OCI-LY1 (cell line): ENCODE data around the gene RPEL1.

Experiments
- H2AFZ ChIP-seq: fragments of 200-600 bp; sonication (generic), shearing (Covaris generic); 2 replicates; pipeline ENCODE4 v1.6.0; 2014; ENCODE audit warnings: antibody characterized with exemption, mild to moderate bottlenecking, low read length
- H3F3A ChIP-seq: fragments of 200-600 bp; sonication (generic), shearing (Covaris generic); 2 replicates; pipeline ENCODE4 v1.6.0; 2014; ENCODE audit warnings: mild to moderate bottlenecking, antibody characterized with exemption, low read length, moderate library complexity; ENCODE audit not compliant: insufficient read depth
- H3K27ac ChIP-seq: fragments of 200-600 bp; sonication (generic); 2 replicates; pipeline ENCODE4 v1.5.1; 2014; ENCODE audit warnings: low read length, mixed run types, mild to moderate bottlenecking, low read depth; ENCODE audit not compliant: poor library complexity, severe bottlenecking
- H3K27me3 ChIP-seq: fragments of 200-600 bp; sonication (generic); 2 replicates; pipeline ENCODE4 v1.6.0; 2014; ENCODE audit warnings: antibody characterized with exemption, mild to moderate bottlenecking, low read length, moderate library complexity; ENCODE audit not compliant: insufficient read depth
- H3K36me3 ChIP-seq: fragments of 200-600 bp; sonication (generic); 2 replicates; pipeline ENCODE4 v1.6.1; 2014; ENCODE audit warnings: mild to moderate bottlenecking, antibody characterized with exemption, low read length, moderate library complexity, mixed read lengths; ENCODE audit not compliant: insufficient read depth
- H3K4me1 ChIP-seq: fragments of 200-600 bp; sonication (generic); 2 replicates; pipeline ENCODE4 v1.5.1; 2014; ENCODE audit warnings: mild to moderate bottlenecking, low read length, moderate library complexity; ENCODE audit not compliant: insufficient read depth, severe bottlenecking
- H3K4me2 ChIP-seq: fragments of 200-600 bp; sonication (generic), shearing (Covaris generic); 2 replicates; pipeline ENCODE4 v1.6.1; 2014; ENCODE audit warnings: low read length
- H3K4me3 ChIP-seq: fragments of 200-600 bp; sonication (generic); 2 replicates; pipeline ENCODE4 v1.5.1; 2014; ENCODE audit warnings: low read length, low read depth, mild to moderate bottlenecking, mixed read lengths; ENCODE audit not compliant: poor library complexity, severe bottlenecking
- H3K79me2 ChIP-seq: fragments of 200-600 bp; shearing (Covaris generic); 2 replicates; pipeline ENCODE4 v1.6.1; 2016; ENCODE audit warnings: mixed run types, low read length, mixed read lengths; ENCODE audit not compliant: insufficient read depth
- H3K9ac ChIP-seq: fragments of 200-600 bp; sonication (generic), shearing (Covaris generic); 2 replicates; pipeline ENCODE4 v1.6.1; 2014; ENCODE audit warnings: mild to moderate bottlenecking, low read length, mixed read lengths
- H3K9me2 ChIP-seq: fragments of 200-600 bp; sonication (generic), shearing (Covaris generic); 2 replicates; pipeline ENCODE4 v1.6.1; 2014; ENCODE audit warnings: low read depth, mild to moderate bottlenecking, low read length, mixed read lengths
- H3K9me3 ChIP-seq: fragments of 200-600 bp; shearing (Covaris generic); 2 replicates; pipeline ENCODE4 v1.6.1; 2014; ENCODE audit warnings: low read length, mixed read lengths
- H4K20me1 ChIP-seq: fragments of 200-600 bp; sonication (generic), shearing (Covaris generic); 2 replicates; pipeline ENCODE4 v1.6.0; 2016; ENCODE audit warnings: mild to moderate bottlenecking, low read length; ENCODE audit not compliant: insufficient read depth
- EZH2 ChIP-seq: fragments of 200-600 bp; sonication (generic), shearing (Covaris generic); IDR thresholded peaks from 2 replicates; pipeline ENCODE4 v1.8.0; 2017; ENCODE audit warnings: borderline replicate concordance, mixed run types, mild to moderate bottlenecking, antibody characterized with exemption, low read length, moderate library complexity, mixed read lengths
- TF ChIP-seq, protein P1 (sequence below): fragments of 200-600 bp; sonication (generic), shearing (Covaris generic); IDR thresholded peaks from 2 replicates; pipeline ENCODE4 v1.5.1; 2017; ENCODE audit warnings: mild to moderate bottlenecking, antibody characterized with exemption, low read length, moderate library complexity, mixed read lengths

Gene RPEL1

DNA sequence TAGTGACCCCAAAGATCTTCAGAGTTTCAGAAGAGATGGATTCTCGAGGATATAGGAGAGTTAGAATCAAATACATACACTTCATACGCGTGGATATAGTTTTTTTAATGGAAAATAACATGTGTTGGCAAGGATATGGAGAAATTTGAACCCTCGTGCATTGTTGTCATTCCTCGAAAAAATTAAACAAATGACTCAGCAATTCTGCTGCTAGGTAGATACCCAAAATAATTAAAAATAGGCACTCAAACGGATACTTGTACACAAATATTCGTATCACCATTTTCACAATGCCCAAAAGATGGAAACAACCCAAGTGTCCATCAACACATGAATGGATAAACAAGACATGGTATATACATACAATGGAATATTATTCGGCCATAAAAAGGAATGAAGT, 47.0 kb upstream of the RPEL1 start:
- H3K9me3 ChIP-seq = no peaks in the 10 kb centered on the region
- TF ChIP-seq EZH2 = no peak
- TF ChIP-seq, protein P1, sequence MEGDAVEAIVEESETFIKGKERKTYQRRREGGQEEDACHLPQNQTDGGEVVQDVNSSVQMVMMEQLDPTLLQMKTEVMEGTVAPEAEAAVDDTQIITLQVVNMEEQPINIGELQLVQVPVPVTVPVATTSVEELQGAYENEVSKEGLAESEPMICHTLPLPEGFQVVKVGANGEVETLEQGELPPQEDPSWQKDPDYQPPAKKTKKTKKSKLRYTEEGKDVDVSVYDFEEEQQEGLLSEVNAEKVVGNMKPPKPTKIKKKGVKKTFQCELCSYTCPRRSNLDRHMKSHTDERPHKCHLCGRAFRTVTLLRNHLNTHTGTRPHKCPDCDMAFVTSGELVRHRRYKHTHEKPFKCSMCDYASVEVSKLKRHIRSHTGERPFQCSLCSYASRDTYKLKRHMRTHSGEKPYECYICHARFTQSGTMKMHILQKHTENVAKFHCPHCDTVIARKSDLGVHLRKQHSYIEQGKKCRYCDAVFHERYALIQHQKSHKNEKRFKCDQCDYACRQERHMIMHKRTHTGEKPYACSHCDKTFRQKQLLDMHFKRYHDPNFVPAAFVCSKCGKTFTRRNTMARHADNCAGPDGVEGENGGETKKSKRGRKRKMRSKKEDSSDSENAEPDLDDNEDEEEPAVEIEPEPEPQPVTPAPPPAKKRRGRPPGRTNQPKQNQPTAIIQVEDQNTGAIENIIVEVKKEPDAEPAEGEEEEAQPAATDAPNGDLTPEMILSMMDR = no peak
- no peaks in the 10 kb centered on the region for H3K27me3 ChIP-seq
- no peaks in the 10 kb centered on the region for H3F3A ChIP-seq
- H3K79me2 ChIP-seq = no peaks in the 10 kb centered on the region
- no peak overlapping the region for H3K4me2 ChIP-seq
- peaks cover 8% of the 10 kb centered on the region for H3K4me1 ChIP-seq
- H3K9ac ChIP-seq = no peak overlapping the region
- H3K4me3 ChIP-seq = no peak overlapping the region
- H3K36me3 ChIP-seq = no peaks in the 10 kb centered on the region
- no peak overlapping the region for H3K27ac ChIP-seq
- no peaks in the 10 kb centered on the region for H3K9me2 ChIP-seq
- H2AFZ ChIP-seq = no peak overlapping the region
- no peaks in the 10 kb centered on the region for H4K20me1 ChIP-seq

DNA sequence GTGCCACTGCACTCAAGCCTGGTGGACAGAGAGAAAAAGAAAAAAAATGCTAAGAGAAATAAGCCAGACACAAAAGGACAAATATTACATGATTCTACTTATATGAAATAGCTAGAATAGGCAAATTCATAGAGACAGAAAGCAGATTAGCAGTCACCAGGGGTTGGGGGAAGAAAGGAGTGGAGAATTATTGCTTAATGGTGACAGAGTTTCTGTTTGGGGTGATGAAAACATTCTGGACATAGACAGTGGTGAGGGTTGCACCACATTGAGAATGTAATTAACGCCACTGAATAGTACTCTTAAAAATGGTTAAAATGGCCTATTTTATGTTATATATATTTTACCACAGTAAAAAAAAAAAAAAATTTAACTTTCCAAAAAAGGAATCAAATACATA, 46.2 kb upstream of the RPEL1 start:
- Histone ChIP-seq H3K9ac (no peak overlapping the region), H3K9me2 (no peaks in the 10 kb centered on the region), H3K36me3 (no peaks in the 10 kb centered on the region), H3K4me2 (no peak overlapping the region), H3K27me3 (no peaks in the 10 kb centered on the region), H3F3A (no peaks in the 10 kb centered on the region), H2AFZ (no peak overlapping the region), H3K9me3 (no peaks in the 10 kb centered on the region), H3K79me2 (no peaks in the 10 kb centered on the region), H3K27ac (no peak overlapping the region), H4K20me1 (no peaks in the 10 kb centered on the region), H3K4me3 (no peak overlapping the region), H3K4me1 (no peaks in the 10 kb centered on the region)
- TF ChIP-seq, protein P1 = no peak
- TF ChIP-seq EZH2 = no peak

DNA sequence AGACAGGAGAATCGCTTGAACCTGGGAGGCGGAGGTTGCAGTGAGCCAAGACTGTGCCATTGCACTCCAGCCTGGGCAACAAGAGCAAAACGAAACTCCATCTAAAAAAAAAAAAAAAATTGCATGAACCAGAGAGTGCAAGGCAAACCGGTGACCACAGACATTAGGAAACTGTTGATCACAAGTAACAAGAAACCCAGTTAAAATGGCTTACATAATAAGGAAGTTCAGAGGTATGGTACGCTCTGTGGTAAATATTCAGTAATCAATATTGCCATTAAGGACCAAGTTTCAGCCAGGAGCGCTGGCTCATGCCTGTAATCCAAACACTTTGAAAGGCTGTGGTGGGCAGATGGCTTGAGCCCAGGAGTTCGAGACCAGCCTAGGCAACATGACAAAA, 43.4 kb upstream of the RPEL1 start:
- Histone ChIP-seq H3K9me2 (no peaks in the 10 kb centered on the region), H3K9me3 (no peaks in the 10 kb centered on the region), H3K36me3 (no peaks in the 10 kb centered on the region), H2AFZ (no peak overlapping the region), H4K20me1 (no peaks in the 10 kb centered on the region), H3K27ac (no peak overlapping the region), H3K4me2 (no peak overlapping the region), H3K27me3 (no peaks in the 10 kb centered on the region), H3K4me3 (no peak overlapping the region), H3K79me2 (no peaks in the 10 kb centered on the region), H3F3A (no peaks in the 10 kb centered on the region), H3K9ac (no peak overlapping the region), H3K4me1 (no peaks in the 10 kb centered on the region)
- no peak for TF ChIP-seq EZH2
- TF ChIP-seq, protein P1 = no peak
